GM19238 (cell line): ENCODE results near the gene EMID1.
A peak's percentile ranks its signal among the peaks of the same experiment; 100 is the strongest.

ENCODE experiments used
- DNase-seq: peaks from one replicate; pipeline ENCODE4 v3.0.0; 2011; ENCODE audit warnings: low spot score; ENCODE audit not compliant: insufficient read length

EMID1 gene

GRCh38 chr22:29288837-29289236 is 83.1 kb downstream of the EMID1 start:
- no peak for DNase-seq

DNA sequence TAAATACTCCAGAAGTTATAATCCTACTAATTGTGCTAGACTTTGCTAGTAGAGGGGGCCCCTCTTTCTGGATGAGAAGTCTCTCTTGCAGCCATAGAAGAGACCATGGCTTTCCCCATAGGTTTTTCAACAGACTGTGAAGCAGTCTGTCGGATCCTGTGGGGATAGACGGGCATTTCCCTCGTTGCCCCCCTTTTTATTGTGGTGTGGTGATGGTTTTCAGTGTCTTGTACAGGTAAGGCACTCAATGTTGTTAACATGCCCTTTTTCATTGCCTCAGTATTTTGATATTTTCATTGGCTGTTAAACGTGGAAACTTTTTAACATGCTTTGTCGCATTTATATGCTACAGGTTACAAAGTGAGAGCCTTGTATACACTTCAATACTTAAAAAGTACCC is 84.4 kb downstream of the EMID1 start:
- DNase-seq, result no peak

- DNase-seq, result no peak
Observed at GRCh38 chr22:29291215-29291614, 85.5 kb downstream of the EMID1 start.

DNA sequence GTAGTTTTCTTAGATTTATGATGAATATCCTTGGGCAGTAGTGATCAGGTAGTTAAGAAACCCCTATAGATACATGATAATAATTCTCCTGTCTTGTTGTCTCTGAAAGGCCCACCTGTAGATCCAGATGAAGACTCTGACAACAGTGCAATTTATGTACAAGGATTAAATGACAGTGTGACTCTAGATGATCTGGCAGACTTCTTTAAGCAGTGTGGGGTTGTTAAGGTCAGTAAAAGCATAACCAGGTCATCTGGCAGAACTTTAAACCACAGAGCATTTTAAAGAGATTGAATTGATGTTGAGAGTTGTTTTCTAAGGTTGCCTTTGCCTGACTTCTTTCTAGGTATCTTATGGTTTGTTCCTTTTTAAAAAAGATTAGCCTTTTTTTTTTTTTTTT is 86.7 kb downstream of the EMID1 start:
- no peak for DNase-seq

- DNase-seq, result no peak
Observed at GRCh38 chr22:29298641-29299040, 92.9 kb downstream of the EMID1 start.

DNA sequence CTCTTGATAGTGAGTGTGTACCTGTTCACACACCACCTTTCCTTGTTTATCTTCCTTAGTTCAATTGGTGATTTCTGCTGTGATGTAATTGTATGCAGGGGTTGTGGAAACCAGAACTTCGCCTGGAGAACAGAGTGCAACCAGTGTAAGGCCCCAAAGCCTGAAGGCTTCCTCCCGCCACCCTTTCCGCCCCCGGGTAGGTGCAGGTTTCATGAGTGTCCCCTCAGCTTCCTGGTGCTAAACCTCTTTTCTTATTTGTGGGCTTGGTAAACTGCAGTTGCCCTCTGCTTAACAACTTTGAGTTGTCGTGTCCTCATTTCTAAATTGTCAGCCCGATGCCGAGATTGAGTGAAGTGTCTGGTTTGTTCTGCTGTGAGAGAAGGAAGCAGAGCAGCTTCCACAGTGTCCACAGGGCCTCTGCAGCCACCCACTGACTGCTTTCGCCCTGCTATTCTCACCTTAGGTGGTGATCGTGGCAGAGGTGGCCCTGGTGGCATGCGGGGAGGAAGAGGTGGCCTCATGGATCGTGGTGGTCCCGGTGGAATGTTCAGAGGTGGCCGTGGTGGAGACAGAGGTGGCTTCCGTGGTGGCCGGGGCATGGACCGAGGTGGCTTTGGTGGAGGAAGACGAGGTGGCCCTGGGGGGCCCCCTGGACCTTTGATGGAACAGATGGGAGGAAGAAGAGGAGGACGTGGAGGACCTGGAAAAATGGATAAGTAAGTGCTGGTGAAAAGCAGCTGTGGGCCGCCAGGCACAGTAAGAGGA is 93.6 kb downstream of the EMID1 start:
- DNase-seq, result no peak

DNA sequence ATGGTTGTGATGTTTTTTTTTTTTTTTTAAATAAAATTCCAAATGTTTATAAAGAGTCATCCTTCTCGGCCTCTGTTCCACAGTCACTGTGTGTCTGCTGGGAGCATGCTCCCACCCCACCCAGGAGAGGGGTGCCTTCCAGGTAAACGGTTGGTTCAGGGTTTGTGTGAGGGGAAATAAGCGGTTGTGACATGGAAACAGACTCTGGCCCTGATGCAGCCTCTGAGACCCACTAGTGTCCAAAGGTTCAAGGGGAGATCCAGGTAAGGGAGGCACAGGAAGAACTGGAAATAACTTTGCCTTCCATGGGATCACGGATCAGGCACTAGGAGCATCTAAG is 94.7 kb downstream of the EMID1 start:
- no peak for DNase-seq

DNA sequence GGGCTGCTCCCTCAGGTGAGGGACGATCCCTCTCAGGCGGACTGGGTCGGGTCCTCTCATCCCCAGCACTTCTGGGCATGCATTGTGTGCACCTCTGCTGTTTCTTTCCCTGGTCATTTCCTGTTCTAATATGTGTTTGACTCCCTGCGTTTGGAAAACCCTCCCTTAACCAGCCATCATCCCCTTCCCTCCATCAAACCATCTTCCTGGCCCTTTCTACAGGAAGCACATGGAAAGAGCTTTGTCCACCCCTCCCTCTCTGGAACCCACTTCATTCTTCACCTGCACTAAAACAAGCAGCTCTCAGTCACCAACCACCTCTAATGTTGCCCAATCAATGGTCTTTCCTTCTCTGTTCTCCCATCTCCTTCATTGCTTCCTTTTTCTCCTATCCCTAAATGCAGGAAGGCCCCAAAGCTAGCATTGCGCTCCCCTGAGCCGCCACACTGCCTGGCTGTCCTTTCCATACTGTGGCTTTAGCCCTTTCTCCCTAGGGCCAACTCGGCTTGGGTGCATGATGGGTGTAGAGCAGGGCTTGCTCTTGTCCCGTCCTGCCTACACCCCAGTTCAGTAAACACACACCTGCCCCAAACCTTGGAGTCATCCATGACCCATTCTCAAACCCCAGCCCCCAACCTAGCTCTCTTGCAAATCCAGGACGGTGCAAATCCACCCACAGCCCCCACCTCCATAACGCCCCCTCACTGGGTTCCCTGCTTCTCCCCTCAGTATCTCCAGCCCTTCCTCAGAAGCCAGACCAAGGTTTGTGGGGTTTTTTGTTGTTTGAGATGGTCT is 95.3 kb downstream of the EMID1 start:
- DNase-seq, result no peak

GRCh38 chr22:29301716-29302401 is 96.2 kb downstream of the EMID1 start:
- no peak for DNase-seq

- no peak for DNase-seq
Observed at GRCh38 chr22:29302402-29302680, 96.6 kb downstream of the EMID1 start.

GRCh38 chr22:29302681-29303465 is 97.2 kb downstream of the EMID1 start:
- DNase-seq, result no peak

- no peak for DNase-seq
Observed at GRCh38 chr22:29305836-29306174, 100.1 kb downstream of the EMID1 start.

DNA sequence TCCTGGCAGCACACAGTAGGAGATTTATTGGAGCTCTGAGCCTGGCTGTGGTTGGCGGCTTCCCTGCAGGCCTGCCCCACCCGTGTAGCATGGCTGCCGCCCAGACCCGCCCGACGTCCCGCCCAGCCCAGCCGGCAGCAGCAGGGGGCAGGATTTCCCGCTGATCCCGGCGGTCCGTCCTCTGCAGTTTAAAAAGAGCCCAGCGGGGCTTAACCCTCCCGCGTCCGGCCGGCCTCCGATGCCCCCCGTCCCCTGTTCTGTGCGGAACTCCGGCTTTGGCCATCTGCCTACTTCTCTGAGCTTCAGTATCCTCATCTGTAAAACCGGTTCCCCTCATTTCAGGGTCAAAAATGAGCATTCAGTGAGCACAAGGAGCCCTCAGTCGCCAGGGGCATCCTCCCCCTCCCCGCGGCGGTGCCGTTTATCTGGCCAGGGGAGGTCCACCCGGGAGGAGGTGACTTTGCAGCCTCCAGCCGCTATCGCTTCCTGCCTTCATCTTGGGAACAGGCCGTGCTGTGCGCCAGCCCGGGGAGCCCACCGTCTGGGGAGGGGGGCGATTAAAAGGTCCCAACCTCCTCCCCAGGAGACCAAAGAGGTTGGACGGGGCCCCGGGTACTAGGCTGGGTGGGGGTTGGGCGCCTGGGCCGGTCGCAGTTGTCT is 100.6 kb downstream of the EMID1 start, which contains the start of gene GAS2L1:
Gene GAS2L1 (plus strand): TSS at position 476 of the 660 bp plus-strand sequence. CDS start 1,456 bp downstream, outside the sequence.
- peak; percentile 66 for DNase-seq

DNA sequence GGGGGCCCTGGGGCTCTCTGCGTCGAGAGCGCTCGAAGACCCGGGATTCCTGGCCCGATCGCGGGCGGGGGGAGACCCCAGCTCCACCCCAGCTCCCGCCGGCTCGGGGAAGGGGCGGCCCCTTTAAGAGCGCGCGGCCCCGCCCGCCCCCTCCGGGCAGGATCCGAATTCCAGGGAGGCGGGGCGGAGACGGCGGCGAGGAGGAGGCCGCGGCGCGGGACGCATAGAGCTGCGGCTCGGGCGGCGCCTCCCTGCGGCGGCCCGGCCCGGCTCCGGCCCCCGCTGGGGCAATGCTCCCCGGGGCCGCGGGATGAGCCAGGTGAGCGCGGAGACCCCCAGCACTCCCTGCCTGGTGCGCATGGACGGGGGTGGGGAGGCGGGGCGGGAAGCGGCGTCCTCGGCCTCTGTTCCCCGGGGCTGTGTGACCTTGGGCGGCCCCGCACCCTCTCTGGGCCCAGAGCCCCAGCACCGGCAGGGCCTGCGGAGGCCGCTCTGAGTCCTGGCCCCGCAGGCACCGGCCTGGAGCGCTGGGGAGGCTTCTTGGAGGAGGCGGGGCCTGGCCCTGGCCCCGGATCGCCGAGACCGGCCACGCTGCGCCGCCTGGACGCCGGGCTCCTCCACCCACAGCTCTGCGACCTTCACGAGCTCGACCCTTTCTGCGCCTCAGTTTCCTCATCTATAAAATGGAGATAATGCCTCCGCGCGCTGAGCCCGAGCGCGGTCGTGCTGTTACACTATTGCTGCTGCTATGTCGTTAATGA is 101.3 kb downstream of the EMID1 start:
- no peak for DNase-seq

- DNase-seq, result no peak
Observed at GRCh38 chr22:29307596-29308147, 102.0 kb downstream of the EMID1 start.

- DNase-seq, result no peak
Observed at GRCh38 chr22:29308148-29308790, 102.6 kb downstream of the EMID1 start.

DNA sequence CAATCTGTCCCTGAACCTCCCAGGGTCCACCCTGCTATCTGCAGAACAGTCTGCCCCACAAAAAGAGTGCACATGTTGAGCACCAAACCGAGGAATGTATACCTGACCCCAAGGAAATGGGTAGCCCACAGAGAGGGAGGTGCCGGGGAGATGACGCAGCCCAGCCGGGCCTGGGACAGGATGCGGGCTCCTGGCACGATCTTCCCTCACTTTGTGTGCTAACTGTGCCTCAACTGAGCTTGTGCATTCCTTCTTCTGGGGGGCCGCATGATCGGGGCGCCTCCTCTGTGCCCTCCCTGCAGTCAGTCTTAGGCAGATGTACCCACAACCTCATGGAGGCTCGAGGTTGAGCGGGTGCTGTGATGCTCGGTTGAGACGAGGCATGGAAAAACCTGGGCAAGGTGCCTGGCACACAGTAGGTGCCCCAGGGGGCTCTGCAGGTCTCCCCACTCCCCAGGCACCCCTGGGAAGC is 103.1 kb downstream of the EMID1 start:
- no peak for DNase-seq
